ENCODE results near the gene TRAK1.

- TF ChIP-seq, protein P1, sequence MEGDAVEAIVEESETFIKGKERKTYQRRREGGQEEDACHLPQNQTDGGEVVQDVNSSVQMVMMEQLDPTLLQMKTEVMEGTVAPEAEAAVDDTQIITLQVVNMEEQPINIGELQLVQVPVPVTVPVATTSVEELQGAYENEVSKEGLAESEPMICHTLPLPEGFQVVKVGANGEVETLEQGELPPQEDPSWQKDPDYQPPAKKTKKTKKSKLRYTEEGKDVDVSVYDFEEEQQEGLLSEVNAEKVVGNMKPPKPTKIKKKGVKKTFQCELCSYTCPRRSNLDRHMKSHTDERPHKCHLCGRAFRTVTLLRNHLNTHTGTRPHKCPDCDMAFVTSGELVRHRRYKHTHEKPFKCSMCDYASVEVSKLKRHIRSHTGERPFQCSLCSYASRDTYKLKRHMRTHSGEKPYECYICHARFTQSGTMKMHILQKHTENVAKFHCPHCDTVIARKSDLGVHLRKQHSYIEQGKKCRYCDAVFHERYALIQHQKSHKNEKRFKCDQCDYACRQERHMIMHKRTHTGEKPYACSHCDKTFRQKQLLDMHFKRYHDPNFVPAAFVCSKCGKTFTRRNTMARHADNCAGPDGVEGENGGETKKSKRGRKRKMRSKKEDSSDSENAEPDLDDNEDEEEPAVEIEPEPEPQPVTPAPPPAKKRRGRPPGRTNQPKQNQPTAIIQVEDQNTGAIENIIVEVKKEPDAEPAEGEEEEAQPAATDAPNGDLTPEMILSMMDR (conservative IDR thresholded peaks at IDR 0.05): no peak
- TF ChIP-seq EZH2 (IDR thresholded peaks at IDR 0.05; ENCODE audit: low read depth): no peak
Measured at GRCh38 chr3:42172047-42172654, 81.0 kb downstream of the TRAK1 start.
